HG03025 (cell line): ENCODE results near the gene GCAT.

ENCODE experiments used
- ATAC-seq: cut with Tn5 transposase; IDR thresholded peaks from one replicate; pipeline ENCODE4 v1.9.1; 2021; ENCODE audit warnings: mild to moderate bottlenecking, moderate library complexity; ENCODE audit not compliant: unreplicated experiment, low FRiP score

Gene GCAT

GRCh38 chr22:37831472-37831871 is 23.7 kb downstream of the GCAT start:
- no peak for ATAC-seq

- no peak for ATAC-seq
Observed at GRCh38 chr22:37832022-37832857, 24.5 kb downstream of the GCAT start.

- no peak for ATAC-seq
Observed at GRCh38 chr22:37842015-37842793, 34.5 kb downstream of the GCAT start.

GRCh38 chr22:37843741-37844089 is 36.0 kb downstream of the GCAT start:
- peak; percentile 38 for ATAC-seq

GRCh38 chr22:37844904-37845329 is 37.2 kb downstream of the GCAT start:
- no peak for ATAC-seq

- ATAC-seq, result no peak
Observed at GRCh38 chr22:37846433-37846832, 38.7 kb downstream of the GCAT start.

- no peak for ATAC-seq
Observed at GRCh38 chr22:37848587-37849088, 40.9 kb downstream of the GCAT start.

- peak; percentile 41 for ATAC-seq
Observed at GRCh38 chr22:37849089-37849751, 41.5 kb downstream of the GCAT start, which contains the start of gene EIF3L. Gene EIF3L, plus strand, starts transcription at chr22:37849419. Its CDS starts 31 bp downstream, at chr22:37849450.

GRCh38 chr22:37850801-37851200 is 43.1 kb downstream of the GCAT start:
- no peak for ATAC-seq

GRCh38 chr22:37852418-37852817 is 44.7 kb downstream of the GCAT start:
- ATAC-seq, result no peak

- ATAC-seq, result no peak
Observed at GRCh38 chr22:37854946-37855345, 47.2 kb downstream of the GCAT start.

- ATAC-seq, result no peak
Observed at GRCh38 chr22:37855462-37855861, 47.7 kb downstream of the GCAT start.

- ATAC-seq, result no peak
Observed at GRCh38 chr22:37860796-37861421, 53.2 kb downstream of the GCAT start.

- no peak for ATAC-seq
Observed at GRCh38 chr22:37862570-37863325, 55.0 kb downstream of the GCAT start.

- ATAC-seq, result no peak
Observed at GRCh38 chr22:37865510-37865909, 57.8 kb downstream of the GCAT start.
